Activated CD8-positive, alpha-beta memory T cell treated with anti-CD3 and anti-CD28 coated beads for 36 hours (primary cell): ENCODE results near the gene ADAMTS7. TPM values are rescaled to one million over a fixed set of nuclear protein-coding genes. Genes with fewer than 3 reads are reported as not detected.
"Not testable (repeated sequence)": the region's sequence is repeated elsewhere in the genome, so short reads cannot be mapped to it uniquely, and the experiment has no call there.

ENCODE experiments used
- CTCF ChIA-PET: fragments of 350-600 bp; sonication (Branson Sonifier 250); formaldehyde crosslinking; loops from one replicate; lab custom pipeline; 2021; ENCODE audit warnings: antibody characterized with exemption; lab: Charles Lee
- POLR2A ChIA-PET: fragments of 350-600 bp; sonication (Branson Sonifier 250); formaldehyde crosslinking; loops from one replicate; lab custom pipeline; 2021; ENCODE audit warnings: antibody characterized with exemption; lab: Charles Lee
- total RNA-seq, 2 experiments: library from RNA; stranded (reverse); gene quantifications; one replicate each; pipeline ENCODE4 v1.2.3, GENCODE V29; 2021

Gene ADAMTS7
- total RNA-seq, 2 experiments from 2014 or later, result 0.23 to 0.48 TPM

DNA sequence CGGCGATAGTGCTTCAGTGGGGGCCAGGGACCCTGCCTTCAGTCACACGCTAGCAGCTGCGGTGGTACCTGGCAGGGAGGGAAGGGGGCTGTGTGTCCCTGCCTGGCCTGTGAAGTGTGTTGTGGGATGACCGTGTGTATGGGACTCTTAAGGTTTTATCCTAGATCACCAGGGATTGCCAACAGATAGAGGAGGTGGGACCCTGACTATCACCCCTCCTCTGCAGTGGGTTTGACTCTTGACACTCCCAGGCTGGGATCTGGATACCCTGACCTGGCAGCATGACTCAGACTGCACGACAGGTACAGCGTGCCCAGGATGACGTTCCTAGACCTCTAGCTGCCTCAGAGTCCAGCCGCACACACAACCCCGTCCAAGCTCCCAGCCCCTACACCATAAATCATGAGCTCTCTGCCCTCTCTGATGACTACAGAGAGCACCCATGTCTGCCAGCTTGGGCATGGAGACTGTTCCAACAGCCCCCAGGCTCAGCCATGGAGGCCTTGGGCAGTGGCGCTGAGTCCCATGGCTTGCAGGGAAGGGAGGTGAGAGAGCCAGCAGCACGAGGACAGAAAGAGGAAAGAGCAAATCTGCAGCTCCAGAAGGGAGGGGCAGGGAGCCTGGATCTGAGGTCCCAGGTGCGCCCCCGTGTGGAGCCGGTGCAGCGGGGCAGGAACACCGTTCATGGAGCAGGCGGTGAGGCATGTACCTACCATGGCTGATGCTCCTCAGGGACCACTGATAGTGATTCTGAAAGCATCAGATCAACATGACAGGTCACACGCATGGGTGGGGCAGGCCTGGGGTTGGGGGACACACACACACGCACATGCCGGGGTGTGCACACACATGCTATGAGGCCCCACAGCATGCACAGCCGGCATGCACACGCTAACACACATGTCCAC is 71.0 kb downstream of the ADAMTS7 start:
- ChIA-PET CTCF (no interaction called here), POLR2A (no interaction called here)

DNA sequence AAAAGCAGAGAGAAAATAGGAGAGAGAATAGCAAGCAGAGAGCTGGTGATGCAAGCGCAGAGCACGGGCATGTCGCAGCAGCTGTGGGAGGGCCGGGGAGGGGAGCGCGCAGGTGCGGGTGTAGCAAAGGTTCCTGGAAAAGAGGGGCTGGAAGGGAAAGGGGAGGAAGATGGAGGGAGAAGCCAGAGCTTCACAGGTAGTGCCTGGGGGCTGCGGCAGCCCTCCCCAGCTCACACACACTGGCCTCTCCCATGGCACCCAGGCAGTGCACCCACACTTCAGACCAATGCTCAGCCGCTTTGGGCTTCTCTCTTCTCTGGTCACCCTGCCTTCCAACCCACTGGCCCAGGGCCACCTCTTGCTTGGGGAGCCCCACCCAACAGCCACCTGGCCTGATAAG is 72.1 kb downstream of the ADAMTS7 start:
- POLR2A ChIA-PET, result no interaction called here
- CTCF ChIA-PET, result no interaction called here

DNA sequence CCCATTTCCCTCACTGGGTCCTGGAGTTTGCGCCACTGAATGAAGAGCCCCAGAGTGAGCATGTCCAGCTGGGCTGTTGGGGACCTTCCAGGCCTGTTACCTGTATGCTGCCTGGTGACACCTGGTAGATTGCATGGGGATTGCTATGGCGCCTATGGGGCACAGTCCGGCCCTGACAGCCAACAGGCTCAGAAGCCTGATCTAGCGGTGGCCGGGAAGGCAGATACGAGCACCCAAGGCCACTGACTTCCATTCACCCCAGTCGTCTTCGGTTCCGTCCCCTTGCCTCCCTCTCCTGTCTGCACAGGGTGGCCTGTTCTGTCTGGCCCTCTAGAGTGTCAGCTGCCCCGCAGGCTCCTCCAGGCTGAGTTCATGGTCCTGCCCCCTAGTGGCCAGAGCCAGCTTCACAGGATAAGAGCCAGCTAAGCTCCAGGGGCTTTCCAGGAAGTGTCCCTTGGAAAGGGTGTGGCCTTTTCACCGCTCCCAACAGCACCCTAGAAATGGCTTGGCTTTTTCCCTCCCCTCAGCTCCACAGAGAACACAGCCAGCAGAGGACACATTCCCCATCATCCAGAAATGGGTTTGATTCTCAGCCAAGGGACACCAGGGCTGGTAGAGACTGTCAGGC is 73.2 kb downstream of the ADAMTS7 start:
- POLR2A ChIA-PET, result not testable (repeated sequence)
- CTCF ChIA-PET, result interaction anchor here (1.4 to 1.5 kb wide), 2 partner anchors 12 to 46 kb away, joined by 3 to 4 read pairs; no protein-coding TSS in a partner anchor

DNA sequence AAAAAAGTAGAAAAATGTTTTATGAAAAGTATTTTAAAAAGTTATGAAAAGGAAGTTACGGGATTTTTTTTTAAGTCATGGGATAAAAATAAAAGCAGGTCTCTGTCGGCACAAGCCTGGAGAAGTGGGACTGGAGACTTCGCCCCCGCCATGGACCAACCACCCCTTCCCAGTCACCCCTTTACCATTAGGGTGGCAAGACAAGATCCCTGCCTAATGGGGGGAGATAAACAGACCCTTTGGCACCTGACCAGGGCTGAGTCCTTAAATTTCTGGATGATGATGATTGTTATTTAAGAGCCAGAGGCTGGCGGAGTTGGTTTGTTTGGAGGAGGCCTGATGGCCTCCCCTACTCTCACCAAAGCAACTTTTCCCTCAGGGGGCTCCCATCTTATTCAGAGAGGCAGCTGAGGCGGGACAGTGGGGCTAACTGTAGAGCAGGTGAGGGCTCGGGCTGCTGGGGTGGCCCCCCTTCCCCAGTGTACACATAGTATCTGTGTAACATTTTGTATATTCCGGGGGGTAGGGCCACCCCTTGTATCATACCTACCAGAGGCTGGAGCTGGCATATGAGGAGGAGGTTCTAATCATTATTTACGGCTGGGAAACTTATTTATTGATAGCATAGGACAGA is 74.0 kb downstream of the ADAMTS7 start:
- CTCF ChIA-PET, result interaction anchor here (1.4 to 1.5 kb wide), 2 partner anchors 12 to 46 kb away, joined by 3 to 4 read pairs; no protein-coding TSS in a partner anchor
- POLR2A ChIA-PET, result no interaction called here

DNA sequence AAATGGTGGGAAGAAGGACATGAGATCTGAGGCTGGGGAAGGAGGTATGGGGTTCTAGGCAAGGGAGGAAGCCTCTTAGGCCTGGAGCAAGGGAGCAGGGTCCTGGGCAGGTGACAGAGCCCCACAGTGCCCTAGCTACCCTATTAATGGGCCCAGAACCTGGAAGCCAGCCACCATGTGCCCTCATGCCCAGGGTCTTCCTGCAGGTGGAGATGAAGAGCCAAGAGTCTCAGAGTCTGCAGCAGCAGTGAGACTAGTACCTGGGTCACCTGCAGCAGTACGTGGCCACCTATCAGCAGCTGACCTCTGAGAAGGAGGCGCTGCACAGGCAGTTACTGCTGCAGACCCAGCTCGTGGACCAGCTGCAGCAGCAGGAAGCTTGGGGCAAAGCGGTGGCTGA is 75.0 kb downstream of the ADAMTS7 start:
- POLR2A ChIA-PET, CTCF ChIA-PET: not testable (repeated sequence)

DNA sequence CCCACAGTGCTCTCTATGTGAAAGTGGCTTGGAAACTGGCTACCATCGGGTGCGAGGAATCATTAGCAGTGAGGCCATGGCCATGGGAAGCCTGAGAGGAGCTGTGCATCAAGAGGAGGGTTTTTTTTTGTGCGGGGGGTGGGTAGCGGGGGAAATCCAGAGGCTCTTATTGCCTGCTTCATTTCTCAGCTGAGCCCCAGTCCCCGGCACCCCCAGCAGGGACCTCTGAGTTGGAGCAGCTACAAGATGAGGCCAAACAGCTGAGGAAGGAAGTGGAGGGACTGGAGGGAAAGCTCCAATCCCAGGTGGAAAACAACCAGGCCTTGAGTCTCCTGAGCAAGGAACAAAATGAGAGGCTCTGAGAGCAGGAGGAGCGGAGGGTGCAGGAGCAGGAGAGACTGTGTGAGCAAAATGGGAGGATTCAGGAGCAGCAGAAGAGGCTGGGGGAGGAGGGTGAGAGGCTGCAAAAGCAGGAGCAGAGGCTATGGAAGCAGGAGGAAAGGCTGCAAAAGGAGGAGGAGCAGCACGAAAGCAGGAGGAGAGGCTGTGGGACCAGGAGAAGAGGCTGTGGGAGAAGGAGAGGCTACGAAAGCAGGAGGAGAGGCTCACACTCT is 76.7 kb downstream of the ADAMTS7 start:
- CTCF ChIA-PET, result no interaction called here
- POLR2A ChIA-PET, result no interaction called here

DNA sequence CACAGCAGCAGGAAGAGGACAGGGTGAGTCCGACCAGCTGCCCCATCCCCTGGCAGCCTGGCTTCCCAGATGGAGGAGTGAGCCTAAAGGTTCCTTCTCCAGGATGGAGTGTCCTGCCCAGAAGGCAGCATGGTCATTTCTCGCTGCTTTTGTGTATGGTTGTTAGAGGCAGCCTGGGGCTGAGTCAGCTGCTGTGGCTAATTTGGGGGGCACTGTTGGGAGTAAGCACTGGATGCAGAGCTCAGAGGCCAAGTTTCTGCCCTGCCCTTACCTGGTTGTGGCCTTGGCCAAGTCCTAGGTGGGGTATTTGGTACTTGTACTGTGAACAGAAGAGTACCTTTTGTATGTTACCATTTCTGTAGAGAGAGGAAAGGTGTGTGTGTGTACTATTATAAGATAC is 78.6 kb downstream of the ADAMTS7 start:
- ChIA-PET CTCF (no interaction called here), POLR2A (no interaction called here)

DNA sequence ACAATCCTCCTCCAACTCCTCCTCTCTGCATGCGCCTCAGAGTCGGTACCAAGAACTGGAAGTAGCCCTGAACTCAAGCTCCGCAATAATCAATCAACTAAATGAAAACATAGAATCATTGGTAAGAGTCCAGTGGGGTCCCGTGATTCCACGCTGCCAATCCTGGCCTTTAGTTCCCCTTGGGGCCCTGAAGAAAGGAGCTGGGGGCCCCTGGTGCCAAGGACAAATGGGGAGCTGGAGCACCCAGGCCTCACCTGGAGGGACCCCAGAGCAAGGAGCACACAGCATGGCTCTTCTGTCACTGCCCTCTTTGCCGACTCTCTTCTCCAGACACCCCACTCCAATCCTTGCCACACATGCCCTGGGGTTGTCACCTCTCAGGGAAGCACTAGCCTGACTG is 80.3 kb downstream of the ADAMTS7 start:
- CTCF ChIA-PET, result no interaction called here
- POLR2A ChIA-PET, result no interaction called here

DNA sequence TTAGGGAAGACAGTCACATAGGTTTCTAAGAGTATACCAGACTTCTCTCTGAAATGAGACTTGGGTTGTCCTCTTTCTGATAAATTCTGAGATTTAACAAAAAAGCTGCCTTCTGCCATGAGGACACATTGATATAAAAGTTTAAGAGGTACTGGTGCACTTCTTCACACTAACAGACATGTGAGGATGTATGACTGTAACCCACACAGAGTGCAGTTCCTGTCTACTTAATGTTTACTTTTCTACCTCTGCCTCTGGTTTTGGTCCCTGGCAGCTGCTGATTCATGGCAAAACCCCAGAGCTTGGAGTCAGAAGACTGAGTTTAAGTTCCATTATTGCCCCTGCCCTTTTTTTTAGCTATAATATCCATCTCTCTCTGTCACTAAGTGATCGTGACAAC is 82.8 kb downstream of the ADAMTS7 start:
- CTCF ChIA-PET, POLR2A ChIA-PET: not testable (repeated sequence)

DNA sequence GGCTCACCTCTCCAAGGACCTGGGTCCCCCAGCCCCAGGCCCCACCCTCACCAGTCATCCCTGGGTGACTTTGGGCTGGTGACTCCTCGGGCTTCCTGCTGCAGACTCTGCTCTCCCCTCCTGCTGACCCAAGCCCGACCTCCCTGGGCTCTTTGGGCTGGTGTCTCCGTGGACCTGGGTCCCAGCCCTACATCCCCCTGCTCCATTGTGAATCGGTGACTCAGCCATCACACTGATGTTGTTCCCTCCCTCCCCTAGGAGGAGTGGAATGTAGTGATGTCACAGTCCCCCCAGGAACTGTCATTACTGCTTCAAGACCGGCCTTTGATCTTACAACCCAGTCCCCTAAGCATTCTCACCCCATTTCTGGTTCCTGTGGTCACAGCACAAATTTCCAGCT is 83.7 kb downstream of the ADAMTS7 start:
- CTCF ChIA-PET, result no interaction called here
- POLR2A ChIA-PET, result no interaction called here

DNA sequence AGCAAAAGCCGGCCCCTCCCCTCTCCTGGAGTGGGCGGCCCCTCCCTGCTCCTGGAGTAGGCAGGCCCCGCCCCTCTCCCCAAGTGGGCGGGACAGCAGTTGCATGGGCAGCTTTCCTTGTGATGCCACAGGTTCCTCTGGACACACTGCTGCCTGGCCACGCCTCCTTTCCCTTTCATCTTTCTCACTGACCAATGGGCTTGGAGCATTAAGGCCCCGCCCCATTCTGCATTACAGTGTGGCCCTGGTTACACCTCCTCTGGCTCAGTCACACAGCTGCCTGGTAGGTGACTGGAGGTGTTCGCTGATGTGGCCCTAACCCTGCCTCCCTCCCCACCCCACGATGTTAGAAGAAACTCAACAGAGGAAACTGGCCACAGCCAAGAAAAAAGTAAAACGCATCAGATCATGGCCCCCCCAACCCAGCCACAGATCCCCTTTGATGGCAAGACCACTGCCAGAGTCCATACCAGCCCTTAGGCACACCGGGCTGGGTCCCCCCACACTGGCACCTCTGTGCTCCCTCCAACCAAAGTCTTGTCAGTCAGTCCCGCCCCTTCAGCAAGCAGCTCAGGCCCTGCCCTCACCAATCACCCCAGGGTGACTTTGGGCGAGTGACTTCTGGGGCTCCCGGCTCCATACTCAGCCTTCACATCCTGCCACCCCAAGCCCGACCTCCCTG is 84.3 kb downstream of the ADAMTS7 start:
- POLR2A ChIA-PET, result no interaction called here
- CTCF ChIA-PET, result no interaction called here

DNA sequence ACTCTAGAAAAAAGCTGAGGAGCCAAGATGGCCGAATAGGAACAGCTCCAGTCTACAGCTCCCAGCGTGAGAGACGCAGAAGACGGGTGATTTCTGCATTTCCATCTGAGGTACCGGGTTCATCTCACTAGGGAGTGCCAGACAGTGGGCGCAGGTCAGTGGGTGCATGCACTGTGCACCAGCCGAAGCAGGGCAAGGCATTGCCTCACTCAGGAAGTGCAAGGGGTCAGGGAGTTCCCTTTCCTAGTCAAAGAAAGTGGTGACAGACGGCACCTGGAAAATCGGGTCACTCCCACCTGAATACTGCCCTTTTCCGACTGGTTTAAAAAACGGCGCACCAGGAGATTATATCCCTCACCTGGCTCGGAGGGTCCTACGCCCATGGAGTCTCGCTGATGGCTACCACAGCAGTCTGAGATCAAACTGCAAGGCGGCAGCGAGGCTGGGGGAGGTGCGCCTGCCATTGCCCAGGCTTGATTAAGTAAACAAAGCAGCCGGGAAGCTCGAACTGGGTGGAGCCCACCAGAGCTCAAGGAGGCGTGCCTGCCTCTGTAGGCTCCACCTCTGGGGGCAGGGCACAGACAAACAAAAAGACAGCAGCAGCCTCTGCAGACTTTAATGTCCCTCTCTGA is 91.3 kb downstream of the ADAMTS7 start:
- POLR2A ChIA-PET, CTCF ChIA-PET: not testable (repeated sequence)

DNA sequence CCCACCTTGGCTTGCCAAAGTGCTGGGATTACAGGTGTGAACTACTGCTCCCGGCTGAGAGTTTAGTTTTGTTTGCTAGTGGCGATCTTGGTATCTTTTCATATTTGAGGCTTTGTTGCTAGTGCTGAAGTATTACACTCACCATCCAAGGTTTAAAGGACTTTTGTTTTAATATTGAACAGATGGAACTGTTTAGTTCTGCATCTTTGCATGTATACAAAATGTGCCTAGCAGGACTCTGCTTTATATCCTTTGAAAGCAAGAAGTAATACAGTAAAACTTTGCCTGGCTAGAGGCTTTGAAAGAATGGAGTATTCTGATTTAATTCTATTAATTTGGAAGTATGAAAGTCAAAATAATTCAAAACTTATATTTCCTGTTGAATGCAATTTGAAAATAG is 92.4 kb downstream of the ADAMTS7 start:
- ChIA-PET CTCF (no interaction called here), POLR2A (no interaction called here)

DNA sequence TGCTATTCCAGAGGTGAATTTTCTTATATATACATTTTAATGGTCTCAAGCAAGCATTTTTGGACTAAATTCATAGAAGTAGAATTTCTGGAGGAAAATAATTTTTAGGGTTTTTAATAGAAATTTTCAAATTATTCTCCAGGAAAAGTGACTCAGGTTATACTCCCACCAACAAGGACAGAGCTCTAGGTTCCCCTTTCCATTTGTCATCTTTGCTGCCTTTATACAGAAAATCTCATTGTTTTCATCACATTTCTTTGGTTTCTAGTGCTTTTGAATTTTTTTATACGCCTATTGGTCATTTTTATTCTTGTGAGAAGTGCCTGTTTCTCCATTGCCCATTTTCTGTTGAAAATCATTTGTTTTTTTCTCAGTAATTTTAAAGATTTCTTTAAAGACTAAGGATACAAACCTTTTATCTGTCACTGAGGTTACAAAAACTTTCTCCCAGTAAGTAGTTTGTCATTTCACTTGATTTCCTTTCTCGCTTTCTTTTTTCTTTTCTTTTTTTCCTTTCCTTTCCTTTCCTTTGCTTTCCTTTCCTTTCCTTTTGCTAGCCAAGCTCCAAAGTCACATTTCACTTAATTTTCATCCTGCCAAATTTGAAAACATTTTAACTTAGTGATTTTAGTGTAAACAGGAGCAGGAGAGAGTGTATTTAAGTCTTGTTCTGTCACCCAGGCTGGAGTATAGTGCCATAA is 93.2 kb downstream of the ADAMTS7 start:
- POLR2A ChIA-PET, result no interaction called here

DNA sequence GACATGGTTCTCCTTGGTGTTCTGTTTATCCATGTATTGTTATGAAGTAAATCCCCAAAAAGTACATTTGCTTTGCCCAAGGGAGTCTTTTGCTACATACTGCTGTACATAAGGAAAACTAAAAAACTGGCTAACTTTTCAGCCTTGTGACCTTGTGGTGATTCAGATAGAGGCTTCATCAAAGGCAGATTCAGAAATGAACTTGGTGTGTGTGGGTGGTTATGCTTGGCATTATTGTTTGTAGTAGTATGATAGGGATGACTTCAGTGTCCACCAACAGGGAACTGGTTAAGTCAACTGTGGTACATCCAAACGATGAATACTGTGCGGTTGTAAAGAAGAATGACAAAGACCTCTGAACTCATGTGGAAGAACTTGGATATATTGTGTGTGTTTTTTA is 94.6 kb downstream of the ADAMTS7 start:
- CTCF ChIA-PET, result no interaction called here
- POLR2A ChIA-PET, result no interaction called here

More for the DNA sequence above, 93.2 kb downstream of the ADAMTS7 start:
- CTCF ChIA-PET, result interaction anchor here (0.6 kb wide), 1 partner anchor 60 kb away, joined by 4 read pairs; no protein-coding TSS in a partner anchor

DNA sequence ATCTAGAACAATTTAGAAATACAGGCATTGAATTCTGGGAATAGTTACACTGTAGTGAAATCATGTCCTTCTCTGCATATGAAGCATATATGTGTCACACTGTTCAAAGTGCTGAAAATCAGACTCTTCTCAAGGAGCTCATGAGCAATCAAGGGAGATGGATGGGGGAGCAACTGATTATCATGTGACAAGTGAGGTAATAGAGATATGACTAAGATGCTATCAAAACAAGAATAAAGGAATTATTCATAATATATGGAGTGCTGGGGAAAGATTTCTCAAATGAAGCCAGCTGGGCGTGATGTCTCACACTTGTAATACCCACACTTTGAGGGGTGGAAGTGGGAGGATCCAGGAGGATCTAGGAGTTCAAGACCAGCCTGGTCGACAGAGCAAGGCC is 95.3 kb downstream of the ADAMTS7 start:
- POLR2A ChIA-PET, result no interaction called here
- CTCF ChIA-PET, result no interaction called here

DNA sequence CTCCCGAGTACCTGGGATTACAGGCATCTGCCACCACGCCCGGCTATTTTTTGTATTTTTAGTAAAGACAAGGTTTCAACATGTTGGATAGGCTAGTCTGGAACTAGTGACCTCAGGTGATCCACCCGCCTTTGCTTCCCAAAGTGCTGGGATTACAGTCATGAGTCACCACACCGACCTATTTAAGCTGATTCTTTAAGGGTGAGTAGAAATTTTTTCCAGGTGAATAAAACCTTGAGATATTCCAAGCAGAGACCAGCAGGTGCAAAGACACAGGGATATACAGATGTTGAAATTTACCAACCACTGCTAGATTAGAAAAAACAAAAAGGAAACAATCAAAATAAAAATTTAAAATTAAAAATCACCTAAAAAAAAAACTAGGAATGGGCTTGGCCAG is 95.8 kb downstream of the ADAMTS7 start:
- ChIA-PET POLR2A (no interaction called here), CTCF (no interaction called here)

DNA sequence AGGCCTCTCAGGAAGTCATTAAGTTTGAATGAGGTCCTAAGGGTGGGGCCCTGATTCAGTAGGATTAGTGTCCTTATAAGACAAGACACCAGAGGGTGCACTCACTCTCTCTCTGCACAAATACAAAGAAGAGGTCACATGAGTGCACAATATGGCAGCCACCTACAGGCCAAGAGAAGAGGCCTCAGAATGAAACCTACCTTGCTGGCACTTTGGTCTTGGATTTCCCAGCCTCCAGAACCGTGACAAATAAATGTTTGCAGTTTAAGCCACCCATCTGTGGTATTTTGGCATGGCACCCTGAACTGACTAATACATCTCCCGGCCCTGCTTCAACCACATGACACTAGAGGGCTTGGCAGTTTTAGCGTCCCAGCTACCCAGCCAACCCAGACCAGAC is 96.4 kb downstream of the ADAMTS7 start:
- POLR2A ChIA-PET, result no interaction called here
- CTCF ChIA-PET, result no interaction called here
